Skeletal muscle satellite cell (primary cell): ENCODE results near the gene TMEM60.

Experiments
- H3K27me3 ChIP-seq: 2 replicates; pipeline ENCODE4 v1.7.0; 2013; ENCODE audit warnings: low read length; ENCODE audit not compliant: control insufficient read depth, insufficient read depth
- H3K36me3 ChIP-seq: 2 replicates; pipeline ENCODE4 v1.7.0; 2013; ENCODE audit warnings: mild to moderate bottlenecking, control low read depth, low read length; ENCODE audit not compliant: insufficient read depth
- H3K4me1 ChIP-seq: 2 replicates; pipeline ENCODE4 v1.7.0; 2013; ENCODE audit warnings: low read length; ENCODE audit not compliant: control insufficient read depth, insufficient read depth
- H3K4me2 ChIP-seq: 2 replicates; pipeline ENCODE4 v1.7.0; 2013; ENCODE audit warnings: mild to moderate bottlenecking, low read length
- H3K4me3 ChIP-seq: 2 replicates; pipeline ENCODE4 v1.7.0; 2013; ENCODE audit warnings: low read length
- H3K9ac ChIP-seq: 2 replicates; pipeline ENCODE4 v1.7.0; 2013; ENCODE audit warnings: mild to moderate bottlenecking, low read depth, low read length, moderate library complexity
- H3K9me3 ChIP-seq: replicated peaks from 2 replicates; pipeline ENCODE4 v1.7.0; 2013; ENCODE audit warnings: mild to moderate bottlenecking, control low read depth, low read length

Gene TMEM60

GRCh38 chr7:77830649-77831355 lies 32.6 kb upstream of the TMEM60 start:
- H3K36me3 ChIP-seq = no peaks in the 10 kb centered on the region

GRCh38 chr7:77827999-77828398 lies 29.8 kb upstream of the TMEM60 start:
- Histone ChIP-seq H3K27me3 (no peaks in the 10 kb centered on the region), H3K4me3 (no peak overlapping the region), H3K9ac (no peak overlapping the region)

More at GRCh38 chr7:77830649-77831355, 32.6 kb upstream of the TMEM60 start:
- Histone ChIP-seq H3K4me1 (peaks cover 7% of the 10 kb centered on the region), H3K9ac (no peak overlapping the region), H3K9me3 (no peaks in the 10 kb centered on the region), H3K27me3 (no peaks in the 10 kb centered on the region), H3K4me2 (no peak overlapping the region), H3K4me3 (no peak overlapping the region)

DNA sequence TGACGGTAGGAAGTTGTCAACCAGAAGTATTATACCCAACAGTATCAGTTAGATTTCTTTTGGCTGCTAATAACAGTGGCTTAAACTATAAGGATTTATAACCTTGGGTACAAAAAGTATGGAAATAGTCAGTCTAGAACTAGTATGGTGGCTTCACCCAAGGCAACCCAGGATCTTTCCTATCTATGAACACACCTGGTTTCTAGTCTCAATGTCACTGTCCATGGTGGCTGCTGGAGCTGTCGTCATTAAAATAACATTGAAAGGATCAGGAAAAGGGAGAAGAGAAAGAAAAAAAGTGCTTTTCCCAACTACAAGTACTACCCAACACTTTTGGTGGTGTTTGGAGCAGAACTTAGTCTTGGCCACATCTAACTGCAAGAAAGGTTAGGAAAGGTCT lies 28.1 kb upstream of the TMEM60 start:
- Histone ChIP-seq H3K4me1 (no peaks in the 10 kb centered on the region), H3K9me3 (peaks cover 4% of the 10 kb centered on the region), H3K27me3 (no peaks in the 10 kb centered on the region), H3K4me3 (no peak overlapping the region), H3K36me3 (no peaks in the 10 kb centered on the region), H3K4me2 (no peak overlapping the region), H3K9ac (no peak overlapping the region)

More at GRCh38 chr7:77827999-77828398, 29.8 kb upstream of the TMEM60 start:
- Histone ChIP-seq H3K36me3 (no peaks in the 10 kb centered on the region), H3K4me2 (no peak overlapping the region), H3K4me1 (no peaks in the 10 kb centered on the region), H3K9me3 (no peaks in the 10 kb centered on the region)

DNA sequence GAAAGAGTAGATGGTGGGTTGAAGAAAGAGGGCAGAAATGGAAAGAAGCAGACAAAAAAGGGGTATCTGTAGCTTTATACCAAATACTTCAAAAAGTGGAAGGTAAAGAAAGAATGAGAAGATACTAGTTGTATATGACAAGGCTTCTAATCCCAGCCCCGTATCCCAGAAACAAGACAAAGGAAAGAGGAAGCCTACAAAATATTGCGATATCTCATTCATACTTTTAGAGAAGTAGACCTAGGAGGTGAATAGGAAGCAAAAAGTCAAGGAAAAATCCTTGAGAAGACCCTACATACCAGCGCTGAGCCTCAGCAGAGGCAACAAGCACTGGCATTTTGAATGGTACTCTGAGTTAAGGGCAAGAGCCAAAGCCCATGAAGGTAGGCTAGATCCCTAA lies 26.9 kb upstream of the TMEM60 start:
- Histone ChIP-seq H3K4me1 (no peaks in the 10 kb centered on the region), H3K9ac (no peak overlapping the region), H3K9me3 (peaks cover 16% of the 10 kb centered on the region), H3K27me3 (no peaks in the 10 kb centered on the region), H3K36me3 (peaks cover 5% of the 10 kb centered on the region), H3K4me2 (no peak overlapping the region), H3K4me3 (no peak overlapping the region)

GRCh38 chr7:77824636-77825035 lies 26.4 kb upstream of the TMEM60 start:
- H3K9ac ChIP-seq = no peak overlapping the region

DNA sequence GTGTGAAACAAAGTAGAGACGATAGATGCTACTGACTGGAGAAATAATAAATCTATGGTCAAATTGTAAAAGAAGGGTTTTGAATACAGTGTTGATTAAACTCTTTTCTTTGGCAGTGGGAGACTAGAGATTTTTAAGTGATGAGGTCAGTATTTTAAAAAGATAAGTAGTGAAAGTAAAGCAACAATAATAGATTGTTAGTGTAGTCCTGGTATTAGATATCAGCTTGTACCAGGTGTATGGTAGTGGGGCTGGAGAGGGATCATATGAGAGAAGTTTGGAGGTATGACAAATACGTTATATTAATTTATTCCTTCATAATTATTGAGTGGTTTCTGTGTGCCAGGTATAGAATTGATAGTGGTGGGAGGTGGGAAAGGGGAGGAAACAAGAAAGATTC lies 25.6 kb upstream of the TMEM60 start:
- Histone ChIP-seq H3K27me3 (no peaks in the 10 kb centered on the region), H3K9me3 (peaks cover 16% of the 10 kb centered on the region), H3K4me2 (no peak overlapping the region), H3K4me3 (no peak overlapping the region), H3K4me1 (no peaks in the 10 kb centered on the region), H3K9ac (no peak overlapping the region), H3K36me3 (peaks cover 5% of the 10 kb centered on the region)

More at GRCh38 chr7:77824636-77825035, 26.4 kb upstream of the TMEM60 start:
- Histone ChIP-seq H3K4me1 (no peaks in the 10 kb centered on the region), H3K27me3 (no peaks in the 10 kb centered on the region), H3K4me3 (no peak overlapping the region), H3K36me3 (peaks cover 5% of the 10 kb centered on the region), H3K9me3 (peaks cover 16% of the 10 kb centered on the region), H3K4me2 (no peak overlapping the region)

DNA sequence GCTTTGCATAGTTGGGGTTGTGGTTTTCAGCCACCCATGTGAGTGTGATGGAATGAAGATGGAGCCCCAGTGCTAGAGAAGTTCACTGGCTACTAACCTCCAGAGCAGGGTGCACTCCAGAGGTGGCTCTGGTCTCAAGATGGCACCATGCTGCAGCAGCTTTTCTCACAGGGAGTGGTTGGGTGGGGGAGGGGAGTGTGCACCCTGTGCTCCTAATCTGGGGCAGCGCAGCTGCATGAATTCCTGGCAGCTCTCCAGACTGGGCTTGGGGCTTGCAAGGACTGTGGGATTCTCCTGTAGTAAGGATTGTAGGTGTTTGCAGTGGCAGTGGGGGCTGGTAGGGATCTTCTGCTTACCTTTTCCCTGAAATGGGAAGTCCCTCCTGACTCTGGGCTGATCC lies 24.0 kb upstream of the TMEM60 start:
- Histone ChIP-seq H3K27me3 (no peaks in the 10 kb centered on the region), H3K9me3 (peaks cover 16% of the 10 kb centered on the region), H3K36me3 (peaks cover 5% of the 10 kb centered on the region), H3K9ac (no peak overlapping the region), H3K4me3 (no peak overlapping the region), H3K4me1 (no peaks in the 10 kb centered on the region), H3K4me2 (no peak overlapping the region)

- Histone ChIP-seq H3K36me3 (peaks cover 5% of the 10 kb centered on the region), H3K4me2 (no peak overlapping the region), H3K27me3 (no peaks in the 10 kb centered on the region), H3K9me3 (peaks cover 16% of the 10 kb centered on the region), H3K4me3 (no peak overlapping the region), H3K4me1 (no peaks in the 10 kb centered on the region), H3K9ac (no peak overlapping the region)
These were observed 22.7 kb upstream of the TMEM60 start for GRCh38 chr7:77820967-77821366.

- Histone ChIP-seq H3K27me3 (no peaks in the 10 kb centered on the region), H3K4me1 (no peaks in the 10 kb centered on the region), H3K36me3 (peaks cover 5% of the 10 kb centered on the region), H3K9me3 (peaks cover 16% of the 10 kb centered on the region), H3K4me3 (no peak overlapping the region), H3K9ac (no peak overlapping the region), H3K4me2 (no peak overlapping the region)
These were observed 20.8 kb upstream of the TMEM60 start for GRCh38 chr7:77819021-77819420.

DNA sequence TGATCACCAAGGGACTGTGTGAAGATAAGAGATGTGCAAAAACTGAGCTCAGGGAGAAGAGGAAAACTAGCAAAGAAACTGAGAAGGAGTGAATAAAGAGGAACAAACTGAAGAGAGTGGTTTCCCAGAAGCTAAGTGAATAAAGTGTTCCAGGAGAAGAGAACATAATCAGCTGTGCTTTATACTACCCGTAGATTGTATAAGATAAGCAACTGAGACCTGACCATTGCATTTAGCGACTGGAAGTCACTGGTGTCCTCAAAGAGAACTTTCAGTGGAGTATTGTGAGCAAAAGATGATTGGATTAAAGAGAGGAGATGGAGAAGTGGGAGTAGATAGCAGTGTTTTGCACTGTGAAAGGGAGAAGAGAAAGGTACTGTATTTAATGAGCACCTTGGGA lies 14.9 kb upstream of the TMEM60 start:
- Histone ChIP-seq H3K36me3 (no peaks in the 10 kb centered on the region), H3K4me3 (no peak overlapping the region), H3K9me3 (no peaks in the 10 kb centered on the region), H3K4me2 (no peak overlapping the region), H3K4me1 (peaks cover 9% of the 10 kb centered on the region), H3K27me3 (no peaks in the 10 kb centered on the region), H3K9ac (no peak overlapping the region)

DNA sequence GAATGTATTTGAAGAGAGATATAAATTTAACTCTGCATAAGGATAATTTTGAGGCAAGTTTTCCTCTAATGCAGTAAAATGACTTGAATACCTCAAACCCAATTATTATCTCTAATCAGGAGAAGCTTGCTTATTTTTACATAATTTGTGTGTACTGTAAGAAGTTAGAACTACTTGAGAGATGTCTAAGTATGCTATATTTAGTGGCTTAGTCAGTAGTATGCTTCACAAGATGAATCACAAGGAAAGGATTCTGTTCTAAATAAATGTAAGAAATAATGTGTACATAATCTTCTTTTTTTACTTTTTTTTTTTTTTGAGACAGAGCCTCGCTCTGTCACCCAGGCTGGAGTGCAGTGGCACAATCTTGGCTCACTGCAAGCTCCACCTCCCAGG lies 14.1 kb upstream of the TMEM60 start:
- Histone ChIP-seq H3K4me3 (peak overlapping the region; percentile 26), H3K9ac (peak overlapping the region; percentile 44), H3K9me3 (peaks cover 5% of the 10 kb centered on the region), H3K27me3 (no peaks in the 10 kb centered on the region), H3K36me3 (no peaks in the 10 kb centered on the region), H3K4me2 (peak overlapping the region; percentile 64), H3K4me1 (peaks cover 9% of the 10 kb centered on the region)
